ENCODE data around the gene XPO6. TPM values are rescaled to one million over a fixed set of nuclear protein-coding genes. Genes with fewer than 3 reads are reported as not detected.

The XPO6 gene
- 68.5 TPM for polyA plus RNA-seq (2013, experiment 1 of 2)
- polyA plus RNA-seq (2013, experiment 2 of 2), result 69.8 TPM

GRCh38 chr16:28211758-28212531 is at the start of gene XPO6:
Gene XPO6, minus strand, starts transcription at chr16:28211965. Its CDS starts 597 bp downstream, at chr16:28211368.
- Histone ChIP-seq H2BK15ac (replicated peaks; ENCODE audit: low read depth) (no peak within 1 kb of the TSS), H3K4me2 (ENCODE audit: low read length) (peak within 1 kb of the TSS; percentile 85), H4K8ac (ENCODE audit: low read depth, low read length) (peak within 1 kb of the TSS; percentile 3), H3K27me3 (ENCODE audit: insufficient read depth, low read length, poor library complexity) (no peaks in the 10 kb centered on the region), H2BK120ac (ENCODE audit: low read depth, low read length) (no peak within 1 kb of the TSS), H3K18ac (ENCODE audit: low read length) (peak within 1 kb of the TSS; percentile 91), H3K27ac (ENCODE audit: low read depth, low read length) (peak within 1 kb of the TSS; percentile 3), H3K4me1 (ENCODE audit: control insufficient read depth, low read depth, low read length) (no peaks in the 10 kb centered on the region), H3K23ac (ENCODE audit: low read length) (no peak within 1 kb of the TSS), H2AK5ac (ENCODE audit: low read length) (no peak within 1 kb of the TSS), H3K4me3 (ENCODE audit: low read length) (peak within 1 kb of the TSS; percentile 81), H3K36me3 (ENCODE audit: control insufficient read depth, insufficient read depth, low read length) (peaks cover 5% of the 10 kb centered on the region), H3K4ac (ENCODE audit: low read depth, low read length) (peak within 1 kb of the TSS; percentile 41), H2BK5ac (ENCODE audit: low read length) (peak within 1 kb of the TSS; percentile 92), H3K79me2 (ENCODE audit: control insufficient read depth, insufficient read depth, low read length) (peaks cover 31% of the 10 kb centered on the region), H3K9ac (ENCODE audit: low read length) (peak within 1 kb of the TSS; percentile 89), H3K79me1 (ENCODE audit: low read length) (peaks cover 17% of the 10 kb centered on the region), H4K5ac (ENCODE audit: low read length) (peak within 1 kb of the TSS; percentile 76), H3K56ac (ENCODE audit: low read length) (peak within 1 kb of the TSS; percentile 90)
- DNase-seq, result peak; percentile 96
- WGBS (ENCODE audit: extremely low coverage, insufficient coverage, low lambda C conversion rate), result no CpG with 5 or more reads among the region's 76 CpGs

GRCh38 chr16:28260193-28260592 is 48.4 kb upstream of the XPO6 start:
- no CpG with 5 or more reads among the region's 1 CpG for WGBS (ENCODE audit: extremely low coverage, insufficient coverage, low lambda C conversion rate)
- no peak overlapping the region for H3K56ac ChIP-seq (ENCODE audit: low read length)
- no peak overlapping the region for H4K8ac ChIP-seq (ENCODE audit: low read depth, low read length)
- no peak overlapping the region for H3K4me3 ChIP-seq (ENCODE audit: low read length)
- H4K5ac ChIP-seq (ENCODE audit: low read length), result no peak overlapping the region
- H2BK15ac ChIP-seq (replicated peaks; ENCODE audit: low read depth), result no peak overlapping the region
- no peak overlapping the region for H2BK120ac ChIP-seq (ENCODE audit: low read depth, low read length)
- no peaks in the 10 kb centered on the region for H3K79me1 ChIP-seq (ENCODE audit: low read length)
- no peak overlapping the region for H3K27ac ChIP-seq (ENCODE audit: low read depth, low read length)
- peak; percentile 27 for DNase-seq
- no peak overlapping the region for H2AK5ac ChIP-seq (ENCODE audit: low read length)
- no peak overlapping the region for H3K23ac ChIP-seq (ENCODE audit: low read length)
- H3K4ac ChIP-seq (ENCODE audit: low read depth, low read length), result no peak overlapping the region
- no peaks in the 10 kb centered on the region for H3K4me1 ChIP-seq (ENCODE audit: control insufficient read depth, low read depth, low read length)
- no peaks in the 10 kb centered on the region for H3K79me2 ChIP-seq (ENCODE audit: control insufficient read depth, insufficient read depth, low read length)
- H3K27me3 ChIP-seq (ENCODE audit: insufficient read depth, low read length, poor library complexity), result no peaks in the 10 kb centered on the region
- no peaks in the 10 kb centered on the region for H3K36me3 ChIP-seq (ENCODE audit: control insufficient read depth, insufficient read depth, low read length)
- H3K9ac ChIP-seq (ENCODE audit: low read length), result no peak overlapping the region
- no peak overlapping the region for H3K18ac ChIP-seq (ENCODE audit: low read length)
- no peak overlapping the region for H2BK5ac ChIP-seq (ENCODE audit: low read length)
- H3K4me2 ChIP-seq (ENCODE audit: low read length), result no peak overlapping the region

- no peak overlapping the region for H4K8ac ChIP-seq (ENCODE audit: low read depth, low read length)
- DNase-seq, result no peak
- no peak overlapping the region for H3K9ac ChIP-seq (ENCODE audit: low read length)
- no peak overlapping the region for H3K23ac ChIP-seq (ENCODE audit: low read length)
- no peak overlapping the region for H3K4me3 ChIP-seq (ENCODE audit: low read length)
- no peak overlapping the region for H4K5ac ChIP-seq (ENCODE audit: low read length)
- no peak overlapping the region for H2AK5ac ChIP-seq (ENCODE audit: low read length)
- no peak overlapping the region for H2BK15ac ChIP-seq (replicated peaks; ENCODE audit: low read depth)
- H3K79me2 ChIP-seq (ENCODE audit: control insufficient read depth, insufficient read depth, low read length), result no peaks in the 10 kb centered on the region
- no peak overlapping the region for H3K27ac ChIP-seq (ENCODE audit: low read depth, low read length)
- no peak overlapping the region for H2BK5ac ChIP-seq (ENCODE audit: low read length)
- no CpG with 5 or more reads among the region's 7 CpGs for WGBS (ENCODE audit: extremely low coverage, insufficient coverage, low lambda C conversion rate)
- H3K18ac ChIP-seq (ENCODE audit: low read length), result no peak overlapping the region
- no peaks in the 10 kb centered on the region for H3K27me3 ChIP-seq (ENCODE audit: insufficient read depth, low read length, poor library complexity)
- no peaks in the 10 kb centered on the region for H3K4me1 ChIP-seq (ENCODE audit: control insufficient read depth, low read depth, low read length)
- no peak overlapping the region for H3K4me2 ChIP-seq (ENCODE audit: low read length)
- no peak overlapping the region for H3K56ac ChIP-seq (ENCODE audit: low read length)
- no peaks in the 10 kb centered on the region for H3K79me1 ChIP-seq (ENCODE audit: low read length)
- no peak overlapping the region for H3K4ac ChIP-seq (ENCODE audit: low read depth, low read length)
- no peaks in the 10 kb centered on the region for H3K36me3 ChIP-seq (ENCODE audit: control insufficient read depth, insufficient read depth, low read length)
- H2BK120ac ChIP-seq (ENCODE audit: low read depth, low read length), result no peak overlapping the region
Observed at GRCh38 chr16:28259781-28260150, 48.0 kb upstream of the XPO6 start.

GRCh38 chr16:28259091-28259780 is 47.5 kb upstream of the XPO6 start:
- no peak overlapping the region for H3K18ac ChIP-seq (ENCODE audit: low read length)
- no peaks in the 10 kb centered on the region for H3K4me1 ChIP-seq (ENCODE audit: control insufficient read depth, low read depth, low read length)
- WGBS (ENCODE audit: extremely low coverage, insufficient coverage, low lambda C conversion rate), result no CpG with 5 or more reads among the region's 29 CpGs
- H3K9ac ChIP-seq (ENCODE audit: low read length), result no peak overlapping the region
- no peak overlapping the region for H2AK5ac ChIP-seq (ENCODE audit: low read length)
- H3K79me1 ChIP-seq (ENCODE audit: low read length), result no peaks in the 10 kb centered on the region
- no peak overlapping the region for H3K27ac ChIP-seq (ENCODE audit: low read depth, low read length)
- H3K36me3 ChIP-seq (ENCODE audit: control insufficient read depth, insufficient read depth, low read length), result no peaks in the 10 kb centered on the region
- peak overlapping the region; percentile 6 for H3K56ac ChIP-seq (ENCODE audit: low read length)
- no peak overlapping the region for H3K4me3 ChIP-seq (ENCODE audit: low read length)
- no peaks in the 10 kb centered on the region for H3K79me2 ChIP-seq (ENCODE audit: control insufficient read depth, insufficient read depth, low read length)
- no peak overlapping the region for H4K8ac ChIP-seq (ENCODE audit: low read depth, low read length)
- H2BK120ac ChIP-seq (ENCODE audit: low read depth, low read length), result no peak overlapping the region
- no peak overlapping the region for H4K5ac ChIP-seq (ENCODE audit: low read length)
- no peak overlapping the region for H2BK15ac ChIP-seq (replicated peaks; ENCODE audit: low read depth)
- no peak for DNase-seq
- H3K4ac ChIP-seq (ENCODE audit: low read depth, low read length), result no peak overlapping the region
- H3K4me2 ChIP-seq (ENCODE audit: low read length), result no peak overlapping the region
- no peaks in the 10 kb centered on the region for H3K27me3 ChIP-seq (ENCODE audit: insufficient read depth, low read length, poor library complexity)
- H3K23ac ChIP-seq (ENCODE audit: low read length), result no peak overlapping the region
- no peak overlapping the region for H2BK5ac ChIP-seq (ENCODE audit: low read length)

GRCh38 chr16:28258567-28258966 is 46.8 kb upstream of the XPO6 start:
- Histone ChIP-seq H3K27ac (ENCODE audit: low read depth, low read length) (no peak overlapping the region), H3K56ac (ENCODE audit: low read length) (no peak overlapping the region), H3K79me2 (ENCODE audit: control insufficient read depth, insufficient read depth, low read length) (no peaks in the 10 kb centered on the region), H3K27me3 (ENCODE audit: insufficient read depth, low read length, poor library complexity) (no peaks in the 10 kb centered on the region), H3K79me1 (ENCODE audit: low read length) (no peaks in the 10 kb centered on the region), H3K18ac (ENCODE audit: low read length) (no peak overlapping the region), H3K4me2 (ENCODE audit: low read length) (no peak overlapping the region), H3K36me3 (ENCODE audit: control insufficient read depth, insufficient read depth, low read length) (no peaks in the 10 kb centered on the region), H2BK5ac (ENCODE audit: low read length) (no peak overlapping the region), H2BK120ac (ENCODE audit: low read depth, low read length) (no peak overlapping the region), H2AK5ac (ENCODE audit: low read length) (no peak overlapping the region), H3K23ac (ENCODE audit: low read length) (no peak overlapping the region), H2BK15ac (replicated peaks; ENCODE audit: low read depth) (no peak overlapping the region), H3K4me3 (ENCODE audit: low read length) (no peak overlapping the region), H3K4ac (ENCODE audit: low read depth, low read length) (no peak overlapping the region), H4K8ac (ENCODE audit: low read depth, low read length) (no peak overlapping the region), H4K5ac (ENCODE audit: low read length) (no peak overlapping the region), H3K9ac (ENCODE audit: low read length) (no peak overlapping the region), H3K4me1 (ENCODE audit: control insufficient read depth, low read depth, low read length) (no peaks in the 10 kb centered on the region)
- WGBS (ENCODE audit: extremely low coverage, insufficient coverage, low lambda C conversion rate), result no CpG with 5 or more reads among the region's 18 CpGs
- DNase-seq, result no peak
